NCI-H2029 (cell line): ENCODE measurements around the gene NAT16.

Source experiments
- DNase-seq: peaks from one replicate; lab custom pipeline; 2025; lab: John Stamatoyannopoulos, UW

Gene NAT16

GRCh38 chr7:101170617-101171441, 9.3 kb downstream of the NAT16 start:
- no peak for DNase-seq

DNA sequence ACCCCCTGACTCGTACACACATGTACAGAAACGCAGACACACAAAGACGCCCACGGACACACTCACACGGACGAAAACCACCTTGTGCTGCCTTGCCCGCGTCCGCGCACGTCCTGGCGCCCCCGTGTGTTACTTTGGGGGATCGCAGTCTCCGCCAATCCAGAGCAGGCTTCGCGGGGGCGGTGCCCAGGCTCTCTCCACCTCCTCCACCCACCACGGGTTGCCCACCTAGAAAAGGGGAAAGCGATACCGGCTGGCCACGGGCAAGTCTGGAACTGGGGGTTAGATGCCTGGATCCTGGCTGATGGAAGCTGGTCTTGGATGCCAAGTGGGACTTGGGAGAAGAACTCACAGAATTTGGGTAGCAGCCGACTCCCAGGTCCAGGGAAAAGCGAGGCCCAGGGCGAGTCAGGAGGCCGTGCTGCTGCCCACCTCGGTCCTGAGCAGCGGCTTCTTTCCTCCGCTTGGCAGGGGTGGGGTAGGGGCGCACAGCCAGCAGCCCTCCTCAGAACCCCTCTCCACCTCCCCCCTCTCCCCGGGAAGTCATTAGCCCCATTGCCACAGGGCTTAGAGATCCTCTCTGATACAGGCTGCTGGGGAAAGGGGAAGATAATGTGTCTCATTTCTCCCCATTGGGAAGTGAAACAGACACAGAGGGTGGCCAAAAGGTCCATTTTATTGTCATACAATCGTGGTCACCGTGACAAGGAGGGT, 10.1 kb downstream of the NAT16 start:
- DNase-seq: peak; percentile 35

- DNase-seq: no peak
Measured at GRCh38 chr7:101169110-101169837, 10.8 kb downstream of the NAT16 start.

DNA sequence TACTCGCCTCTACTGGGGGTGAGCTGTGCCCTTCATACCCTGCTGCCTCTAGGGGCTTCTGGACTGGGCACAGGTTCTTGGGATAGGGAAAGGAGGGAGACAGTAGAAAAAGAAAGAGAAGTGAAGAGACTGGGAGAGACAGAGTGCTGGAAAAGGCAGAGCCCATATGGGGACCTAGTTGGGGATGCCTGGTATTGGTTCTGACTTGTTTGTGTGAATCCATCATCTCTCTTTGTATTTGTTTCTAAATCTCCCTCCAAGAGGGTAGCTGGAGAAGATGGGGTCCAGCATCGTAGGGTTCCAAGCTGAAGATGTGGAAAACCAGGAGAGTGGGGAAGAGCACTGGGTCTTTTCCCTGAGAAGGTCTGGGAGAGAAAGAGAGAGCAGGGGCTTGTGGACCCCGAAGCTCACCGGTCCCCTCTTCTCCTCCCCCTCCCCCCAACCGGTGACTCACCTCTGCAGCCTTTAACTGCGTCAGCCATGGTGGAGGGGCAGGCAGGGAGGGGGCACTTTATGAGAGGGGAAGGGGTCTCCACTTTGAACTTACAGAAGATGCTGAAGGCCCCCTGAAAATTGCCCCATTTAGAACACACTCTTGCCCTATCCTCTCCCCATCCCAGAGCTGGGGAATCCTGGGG, 11.6 kb downstream of the NAT16 start:
- no peak for DNase-seq

DNA sequence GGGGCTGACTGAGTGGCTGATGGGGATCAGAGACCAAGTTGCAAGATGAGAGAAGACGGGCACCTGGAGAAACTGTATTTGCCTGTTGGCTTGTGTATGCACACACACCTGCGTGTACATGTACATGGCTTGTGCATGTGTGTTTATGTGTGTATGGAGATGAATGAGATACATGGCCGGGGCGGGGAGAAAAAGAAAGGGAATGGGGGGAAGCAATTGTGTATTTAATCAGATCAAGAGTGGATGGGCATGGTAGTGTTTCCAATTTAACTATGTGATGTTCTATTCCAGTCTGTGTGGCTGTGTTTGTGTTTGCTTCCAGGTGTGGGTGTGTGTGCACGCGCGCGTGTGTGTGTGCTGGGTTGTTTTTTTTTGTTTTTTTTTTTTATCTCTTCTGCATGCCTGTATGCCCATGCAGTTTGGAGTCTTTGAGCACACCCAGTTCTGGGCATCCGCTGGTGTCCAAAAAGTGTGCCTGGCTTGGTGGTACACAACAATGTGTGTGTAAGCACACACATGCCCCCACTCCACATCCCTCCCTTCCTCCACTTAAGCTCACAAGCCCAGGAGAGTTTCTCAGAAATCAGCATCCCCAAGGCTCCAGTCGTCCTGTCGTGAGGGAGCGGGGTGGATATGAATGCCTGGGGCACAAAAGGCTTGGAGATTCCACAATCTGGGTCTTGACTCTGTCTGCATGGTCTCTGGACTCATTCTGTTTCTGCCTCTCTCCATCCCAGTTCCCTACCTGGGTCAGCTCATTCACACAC, 12.3 kb downstream of the NAT16 start:
- no peak for DNase-seq

- no peak for DNase-seq
Measured at GRCh38 chr7:101166909-101167644, 13.0 kb downstream of the NAT16 start.

DNA sequence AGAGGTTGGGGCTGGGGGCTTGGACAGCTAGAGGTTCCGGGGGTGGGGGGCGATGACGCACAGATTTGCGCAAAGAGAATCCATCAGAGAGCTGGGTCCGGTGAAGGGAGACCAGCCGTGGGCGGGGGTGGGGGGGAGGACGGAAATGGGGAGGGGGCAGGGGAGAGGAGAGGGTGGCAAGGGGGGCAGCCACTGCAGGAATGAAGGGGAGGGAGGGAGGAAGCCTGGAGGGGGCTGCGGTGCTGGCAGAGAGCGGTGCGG, 13.5 kb downstream of the NAT16 start:
- DNase-seq: no peak

DNA sequence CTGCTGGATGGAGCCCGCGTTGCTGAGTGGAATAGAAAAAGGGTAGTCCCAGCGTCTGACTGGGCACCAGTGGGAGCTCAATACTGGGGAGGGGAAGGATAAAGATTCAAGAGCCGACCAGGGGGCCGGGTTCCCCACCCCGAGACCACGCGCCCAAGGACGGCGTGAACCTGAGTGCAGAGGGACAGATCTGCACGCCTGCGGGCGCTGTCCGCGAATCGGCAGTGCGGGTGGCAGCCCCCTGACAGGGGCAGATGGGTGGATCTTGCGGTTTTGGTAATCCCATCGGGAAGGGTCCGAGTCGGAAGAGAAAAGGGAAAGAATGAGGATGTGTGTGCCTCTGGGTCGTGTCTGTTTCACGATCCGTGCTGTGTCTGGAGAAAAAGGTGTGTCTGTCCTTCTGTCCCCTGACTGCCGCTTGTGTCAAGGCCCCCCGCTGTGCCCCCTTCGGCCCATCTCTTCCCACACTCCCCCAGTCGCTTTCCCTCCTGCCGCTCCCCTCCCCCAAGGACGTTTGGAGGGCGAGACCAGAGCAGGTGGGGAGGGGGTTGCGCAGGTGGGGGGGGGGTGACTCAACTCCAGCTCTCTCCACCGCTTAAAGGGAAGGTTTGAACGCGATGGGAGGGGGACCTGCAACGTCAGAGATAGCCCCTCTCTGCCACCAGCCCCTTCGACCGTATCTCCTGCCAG, 14.0 kb downstream of the NAT16 start:
- DNase-seq: no peak

GRCh38 chr7:101165075-101165957, 14.8 kb downstream of the NAT16 start, which contains the start of gene VGF:
VGF (minus strand) TSS chr7:101165569; CDS start chr7:101164843, 726 bp downstream.
- DNase-seq: peak; percentile 91

DNA sequence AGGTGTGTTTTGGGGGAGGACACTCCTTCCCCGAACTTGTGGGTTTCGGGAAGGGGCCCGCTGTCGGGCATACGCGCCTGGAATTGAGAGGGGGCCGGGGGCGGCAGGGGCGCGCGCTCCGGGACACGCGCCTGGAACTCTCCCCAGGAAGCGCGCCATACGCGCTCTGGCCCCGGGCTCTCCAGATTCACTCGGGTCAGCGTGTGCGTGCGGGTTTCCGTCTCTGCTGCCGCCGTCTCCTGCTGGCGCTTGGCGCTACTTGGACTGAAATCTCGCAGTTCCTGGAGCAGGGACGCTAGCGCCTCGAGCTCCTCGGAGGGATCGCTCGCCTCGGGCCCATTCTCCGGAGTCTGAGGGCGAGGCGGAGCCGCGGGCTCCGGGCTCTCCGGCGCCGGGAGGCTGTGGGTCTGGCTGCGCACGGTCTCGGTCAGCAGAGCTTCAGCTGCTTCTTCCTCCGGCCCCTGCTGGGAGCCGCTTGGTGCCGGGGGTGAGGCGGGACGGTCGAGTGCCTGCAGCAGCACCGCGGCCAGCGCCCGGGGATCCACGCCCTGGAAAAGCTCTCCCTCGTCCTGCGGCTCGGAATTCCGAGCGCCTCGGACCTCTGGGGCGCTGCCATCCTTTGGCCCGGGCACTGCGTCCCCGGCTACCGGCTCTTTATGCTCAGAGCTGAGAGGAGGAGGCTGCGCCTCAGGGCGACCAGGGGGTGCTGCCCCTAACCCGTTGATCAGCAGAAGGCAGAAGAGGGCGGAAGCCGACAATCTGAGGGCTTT, 15.8 kb downstream of the NAT16 start:
- no peak for DNase-seq

GRCh38 chr7:101163279-101164070, 16.6 kb downstream of the NAT16 start:
- peak; percentile 61 for DNase-seq

- peak; percentile 58 for DNase-seq
Measured at GRCh38 chr7:101162551-101163278, 17.4 kb downstream of the NAT16 start.

DNA sequence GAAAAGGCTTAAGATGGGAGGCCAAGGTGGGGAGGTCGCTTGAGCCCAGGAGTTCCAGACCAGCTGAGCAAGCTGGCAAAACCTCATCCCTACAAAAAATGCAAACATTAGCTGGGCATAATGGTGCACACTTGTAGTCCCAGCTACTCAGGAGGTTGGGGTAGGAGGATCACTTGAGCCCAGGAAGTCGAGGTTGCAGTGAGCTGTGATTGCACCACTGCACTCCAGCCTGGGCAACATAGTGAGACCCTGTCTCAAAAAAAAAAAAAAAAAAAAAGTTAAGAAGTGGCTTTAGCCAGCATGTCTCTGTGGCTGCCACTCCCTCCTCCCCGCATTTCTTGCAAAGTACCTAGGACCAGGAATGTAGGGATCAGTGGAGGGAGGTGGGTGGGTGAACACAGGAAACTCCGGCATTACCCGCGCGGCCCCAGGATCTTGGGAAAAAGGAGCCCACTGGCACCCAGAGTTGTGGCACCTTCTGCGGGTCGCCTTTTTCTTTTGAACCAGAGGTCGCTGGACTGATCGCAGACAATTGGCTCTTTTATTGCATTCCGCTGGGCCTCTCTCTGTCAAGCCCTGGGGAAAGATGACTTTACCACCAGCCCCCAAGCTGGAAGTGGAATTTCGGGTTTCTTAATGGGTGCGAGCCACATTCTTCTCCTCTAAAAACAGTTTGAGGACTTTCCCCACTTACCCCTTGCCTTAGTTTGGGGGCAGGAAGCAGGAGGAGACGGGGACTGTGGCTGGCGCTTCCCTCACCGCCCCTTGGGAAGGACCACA, 18.2 kb downstream of the NAT16 start:
- no peak for DNase-seq

GRCh38 chr7:101160910-101161309, 19.2 kb downstream of the NAT16 start:
- no peak for DNase-seq

- DNase-seq: no peak
Measured at GRCh38 chr7:101159696-101160674, 20.1 kb downstream of the NAT16 start.
